Measurements from ENCODE around the gene CNOT6L.

DNA sequence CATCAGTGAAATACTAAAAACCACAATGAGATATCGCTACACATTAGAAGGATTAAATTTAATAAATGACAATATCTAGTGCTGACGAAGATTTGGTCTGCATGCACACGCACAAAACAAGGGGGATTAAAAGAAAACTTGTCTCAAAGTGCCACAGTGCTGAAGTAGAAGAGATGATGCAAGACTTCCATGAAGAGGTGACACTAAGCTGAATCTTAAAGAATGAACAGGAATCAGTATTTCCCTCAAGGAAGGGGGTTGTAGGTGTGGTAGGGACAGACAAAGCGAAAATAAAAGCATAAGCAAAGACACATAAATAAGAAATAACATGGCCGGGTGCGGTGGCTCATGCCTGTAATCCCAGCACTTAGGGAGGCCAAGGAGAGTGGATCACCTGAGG, 33.5 kb downstream of the CNOT6L start:
- TF ChIP-seq, protein P1, sequence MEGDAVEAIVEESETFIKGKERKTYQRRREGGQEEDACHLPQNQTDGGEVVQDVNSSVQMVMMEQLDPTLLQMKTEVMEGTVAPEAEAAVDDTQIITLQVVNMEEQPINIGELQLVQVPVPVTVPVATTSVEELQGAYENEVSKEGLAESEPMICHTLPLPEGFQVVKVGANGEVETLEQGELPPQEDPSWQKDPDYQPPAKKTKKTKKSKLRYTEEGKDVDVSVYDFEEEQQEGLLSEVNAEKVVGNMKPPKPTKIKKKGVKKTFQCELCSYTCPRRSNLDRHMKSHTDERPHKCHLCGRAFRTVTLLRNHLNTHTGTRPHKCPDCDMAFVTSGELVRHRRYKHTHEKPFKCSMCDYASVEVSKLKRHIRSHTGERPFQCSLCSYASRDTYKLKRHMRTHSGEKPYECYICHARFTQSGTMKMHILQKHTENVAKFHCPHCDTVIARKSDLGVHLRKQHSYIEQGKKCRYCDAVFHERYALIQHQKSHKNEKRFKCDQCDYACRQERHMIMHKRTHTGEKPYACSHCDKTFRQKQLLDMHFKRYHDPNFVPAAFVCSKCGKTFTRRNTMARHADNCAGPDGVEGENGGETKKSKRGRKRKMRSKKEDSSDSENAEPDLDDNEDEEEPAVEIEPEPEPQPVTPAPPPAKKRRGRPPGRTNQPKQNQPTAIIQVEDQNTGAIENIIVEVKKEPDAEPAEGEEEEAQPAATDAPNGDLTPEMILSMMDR (IDR thresholded peaks at IDR 0.05) = no peak
- no peak for TF ChIP-seq POLR2A (IDR thresholded peaks at IDR 0.05)
